Medulla oblongata (tissue), 1 donor: ENCODE measurements around the gene MPP7.
A peak's percentile ranks its signal among the peaks of the same experiment; 100 is the strongest.

Experiments
- DNase-seq: peaks from one replicate; pipeline ENCODE4 v3.0.0-alpha.2; 2015; ENCODE audit errors: extremely low spot score

Gene MPP7

DNA sequence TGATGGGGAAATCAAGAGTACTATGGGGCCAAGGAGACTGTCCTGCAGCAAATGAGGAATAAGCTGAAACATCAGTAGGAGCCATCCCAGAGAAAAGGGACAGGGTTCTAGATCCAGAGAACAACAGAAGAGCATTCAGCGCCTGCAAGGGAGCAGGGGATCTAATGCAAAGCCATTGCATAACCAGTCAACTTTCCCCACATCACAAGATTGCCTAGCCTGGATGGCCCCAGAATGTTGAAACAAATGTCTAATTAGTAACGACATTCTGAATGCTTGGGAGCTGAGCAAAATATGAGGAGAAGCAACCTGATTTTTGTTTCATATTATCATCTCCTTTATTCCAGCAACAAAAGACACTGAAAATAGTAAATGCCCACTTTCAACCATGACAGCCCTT is 2.7 kb upstream of the MPP7 start:
- DNase-seq = no peak

DNA sequence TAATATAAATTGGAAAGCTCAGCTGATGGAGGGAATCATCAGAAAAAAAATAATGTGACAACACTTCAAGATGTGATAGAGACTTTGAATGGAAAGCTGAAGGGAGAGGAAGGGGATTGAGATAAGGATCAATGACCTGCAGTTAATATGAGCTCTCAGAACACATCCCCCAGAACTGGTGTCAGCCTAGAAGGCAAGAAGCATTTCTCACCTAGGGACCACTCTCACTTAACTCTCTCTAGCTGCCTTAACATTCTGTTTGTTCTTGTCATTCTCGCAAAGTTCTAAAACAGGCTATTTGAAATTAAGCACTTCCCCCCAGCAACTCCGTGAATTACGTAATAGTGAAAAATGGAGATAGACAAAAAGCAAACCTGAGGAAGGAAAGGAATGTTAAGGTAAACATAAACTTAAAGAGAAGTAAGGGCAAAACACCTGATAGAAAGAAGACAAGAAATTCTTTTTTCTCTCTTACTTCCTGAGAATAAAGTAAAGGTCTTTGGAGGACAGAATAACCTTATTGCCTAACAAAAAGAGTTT is 1.2 kb upstream of the MPP7 start:
- no peak for DNase-seq

DNA sequence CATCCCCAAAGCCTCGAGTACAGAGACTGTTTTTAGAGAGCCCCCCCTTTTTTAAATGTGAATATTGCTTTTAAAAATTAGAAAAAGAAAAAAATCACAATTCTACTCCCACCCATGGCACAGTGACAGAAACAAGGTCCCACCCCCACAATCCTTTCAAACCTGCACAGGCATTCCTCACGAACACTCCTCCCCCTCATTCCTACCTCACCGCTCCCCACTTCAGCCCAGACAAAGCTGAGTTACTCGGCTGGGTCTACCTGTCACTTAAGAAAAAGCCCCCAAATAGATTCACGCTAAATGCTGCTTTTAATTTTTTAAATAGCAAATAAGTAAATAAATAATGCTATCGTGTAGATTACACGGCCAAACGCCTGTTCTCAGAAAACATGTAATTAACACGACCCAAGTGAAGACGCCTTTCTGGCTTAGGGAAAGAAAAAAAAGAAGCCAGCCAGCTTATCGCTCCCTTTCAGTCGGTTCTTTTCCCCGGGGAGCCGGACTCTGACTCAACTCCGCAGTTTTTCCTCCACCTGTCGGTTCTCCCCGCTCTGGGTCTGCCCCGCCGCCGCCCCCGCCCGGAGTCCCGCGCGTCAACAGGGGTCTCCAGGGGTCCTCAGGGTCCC is 739 bp downstream of the MPP7 start:
- DNase-seq = peak; percentile 28

DNA sequence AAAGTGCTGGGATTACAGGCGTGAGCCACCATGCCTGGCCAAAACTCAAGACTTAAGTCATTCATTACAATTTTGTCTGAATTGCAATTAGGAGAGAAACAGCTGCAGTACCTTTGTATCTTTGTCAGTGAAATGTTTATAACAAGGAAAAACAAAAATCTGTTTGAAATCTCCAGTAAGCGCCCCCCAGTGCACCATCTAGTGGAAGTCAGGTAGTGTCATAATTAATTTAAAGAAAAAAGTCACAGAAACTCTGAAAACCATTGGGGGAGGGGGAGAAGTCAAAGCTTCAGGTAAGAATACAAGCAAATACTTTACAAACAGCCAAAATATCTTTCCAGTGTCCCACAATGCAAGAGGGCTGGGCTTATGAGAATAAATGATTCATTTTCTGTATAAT is 2.8 kb downstream of the MPP7 start:
- DNase-seq = no peak

DNA sequence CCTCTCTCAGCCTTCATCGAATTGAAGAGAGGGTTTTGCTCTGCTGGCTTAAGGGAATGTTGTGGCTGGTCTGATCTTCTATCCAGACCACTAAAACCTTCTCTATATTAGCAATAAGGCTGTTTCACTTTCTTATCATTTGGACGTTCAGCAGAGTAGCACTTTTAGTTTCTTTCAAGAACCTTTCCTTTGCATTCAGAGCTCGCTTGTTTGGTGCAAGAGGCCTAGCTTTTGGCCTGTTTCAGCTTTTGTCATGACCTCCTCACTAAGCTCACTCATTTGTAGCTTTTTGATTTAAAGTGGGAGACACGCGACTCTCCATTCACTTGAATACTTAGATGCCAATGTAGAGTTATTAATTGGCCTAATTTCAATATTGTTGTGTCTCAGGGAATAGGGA is 3.9 kb downstream of the MPP7 start:
- DNase-seq = no peak

DNA sequence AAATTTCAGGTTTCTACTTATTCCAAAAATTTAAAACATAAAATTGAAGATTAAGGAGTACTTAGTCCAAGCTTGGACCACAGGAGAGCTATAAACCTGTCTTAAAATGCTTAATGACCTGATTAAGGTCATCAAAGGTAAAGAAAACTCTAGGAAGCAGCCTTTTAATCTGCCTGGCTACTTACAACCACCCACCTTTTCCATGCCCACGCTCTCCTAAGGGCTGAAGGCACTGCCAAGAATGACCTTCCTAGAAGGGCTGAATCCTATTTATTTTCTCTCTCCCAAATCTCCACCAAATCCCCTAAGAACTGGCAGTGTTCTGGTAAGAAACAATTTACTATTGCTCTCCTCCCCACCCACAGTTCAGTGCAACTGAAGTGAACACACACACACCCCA is 6.8 kb downstream of the MPP7 start:
- DNase-seq = no peak

DNA sequence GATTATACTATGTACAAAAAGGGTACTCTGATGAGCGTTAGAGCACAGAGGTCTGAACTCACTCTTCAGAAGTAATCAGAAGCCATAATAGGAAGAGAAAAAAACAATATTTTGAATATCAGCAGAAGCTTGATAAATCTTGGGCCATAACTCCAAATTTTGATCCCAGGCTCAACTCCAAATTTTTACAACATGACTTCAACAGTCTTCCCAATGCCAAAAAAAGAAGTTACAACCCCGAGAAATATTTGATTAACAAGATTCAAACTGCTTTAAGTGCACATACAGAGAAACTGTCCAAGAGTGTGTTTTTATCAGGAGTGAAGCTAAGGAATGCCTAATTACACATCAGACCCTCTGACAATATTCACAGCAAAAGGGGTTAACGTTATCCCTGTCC is 7.5 kb downstream of the MPP7 start:
- no peak for DNase-seq

DNA sequence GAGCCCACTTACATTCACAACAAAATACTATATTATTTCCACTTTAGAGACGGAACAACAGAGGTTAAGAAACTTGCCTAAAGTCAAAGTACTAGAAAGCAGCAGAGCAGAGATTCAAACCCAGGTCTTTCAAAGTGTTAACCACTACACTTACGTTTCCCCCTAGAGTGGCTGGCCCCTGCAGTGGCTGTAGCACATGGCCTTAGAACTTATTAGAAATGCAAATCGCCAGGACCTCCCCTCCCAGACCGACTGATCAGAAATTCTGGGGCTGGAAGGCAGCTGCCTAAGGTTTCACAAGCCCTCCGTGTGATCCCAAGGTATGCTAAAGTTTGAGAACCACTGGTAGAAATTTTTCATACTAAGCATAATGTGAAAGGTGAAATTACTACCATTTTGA is 8.1 kb downstream of the MPP7 start:
- DNase-seq = no peak

DNA sequence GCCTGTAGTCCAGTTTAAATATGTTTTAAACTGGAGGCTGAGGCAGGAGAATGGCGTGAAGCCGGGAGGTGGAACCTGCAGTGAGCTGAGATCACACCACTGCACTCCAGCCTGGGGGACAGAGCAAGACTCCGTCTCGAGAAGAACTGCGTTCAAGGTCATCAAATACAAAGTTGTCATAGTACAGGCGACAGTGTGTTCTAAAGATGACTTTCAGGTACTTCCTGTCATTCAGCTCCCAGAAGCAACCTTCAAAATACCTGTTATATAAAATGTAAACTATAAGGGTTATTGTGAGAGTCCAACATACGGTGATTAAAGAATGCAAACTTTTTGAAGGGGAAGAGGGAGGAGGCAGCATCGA is 8.7 kb downstream of the MPP7 start:
- no peak for DNase-seq

DNA sequence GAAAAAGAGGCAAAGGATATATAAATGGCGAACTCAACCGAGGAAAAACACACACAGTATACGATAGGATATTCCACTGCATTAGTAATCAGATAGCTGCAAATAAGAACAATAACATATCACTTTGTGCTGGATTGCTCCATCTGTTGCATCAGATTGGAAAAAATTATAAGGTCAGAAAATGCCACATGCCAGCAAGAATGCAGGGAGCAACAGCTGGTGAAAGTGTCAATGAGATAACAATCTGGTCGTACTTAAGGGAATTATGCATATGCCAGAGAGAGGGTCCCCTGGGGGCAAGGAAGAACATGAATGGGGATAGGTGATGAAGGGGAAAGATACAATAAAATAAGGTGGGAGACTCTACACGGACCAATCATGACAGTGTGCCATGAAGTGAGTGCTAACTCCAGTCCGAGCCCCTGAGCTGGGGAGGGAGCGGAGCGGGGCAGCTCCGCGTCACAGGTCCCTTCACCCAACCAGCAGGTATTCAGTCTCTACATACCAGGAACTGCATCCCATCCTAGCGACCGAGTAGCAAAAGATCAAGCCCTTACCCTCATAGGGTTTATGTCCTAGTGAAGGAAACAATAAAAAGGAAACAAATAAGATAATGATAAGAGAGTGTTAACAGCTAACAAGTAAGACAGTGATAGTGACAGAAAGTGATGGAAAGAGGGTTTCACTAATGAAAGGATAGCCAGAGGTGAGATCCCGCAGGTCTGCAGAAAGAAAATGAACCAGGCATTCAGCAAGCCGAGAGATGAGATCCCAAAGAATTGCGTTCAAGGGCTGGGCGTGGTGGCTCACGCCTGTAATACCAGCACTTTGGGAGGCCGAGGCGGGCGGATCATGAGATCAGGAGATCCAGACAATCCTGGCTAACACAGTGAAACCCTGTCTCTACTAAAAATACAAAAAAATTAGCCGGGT is 9.4 kb downstream of the MPP7 start:
- DNase-seq = no peak

DNA sequence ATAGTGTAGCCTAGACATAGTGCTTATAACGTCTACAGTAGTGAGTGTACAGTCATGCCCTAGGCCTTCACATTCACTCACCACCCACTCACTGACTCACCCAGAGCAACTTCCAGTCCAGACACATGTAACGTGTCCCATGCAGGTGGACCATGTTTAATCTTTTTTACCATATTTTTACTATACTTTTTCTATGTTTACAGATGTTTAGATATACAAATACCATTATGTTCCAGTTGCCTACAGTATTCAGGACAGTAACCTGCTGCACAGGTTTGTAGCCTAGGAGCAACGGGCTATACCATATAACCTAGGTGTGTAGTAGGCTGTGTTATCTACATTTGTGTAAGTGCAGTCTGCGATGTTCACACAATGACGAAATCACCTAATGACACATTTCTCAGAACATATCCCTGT is 11.0 kb downstream of the MPP7 start:
- no peak for DNase-seq

DNA sequence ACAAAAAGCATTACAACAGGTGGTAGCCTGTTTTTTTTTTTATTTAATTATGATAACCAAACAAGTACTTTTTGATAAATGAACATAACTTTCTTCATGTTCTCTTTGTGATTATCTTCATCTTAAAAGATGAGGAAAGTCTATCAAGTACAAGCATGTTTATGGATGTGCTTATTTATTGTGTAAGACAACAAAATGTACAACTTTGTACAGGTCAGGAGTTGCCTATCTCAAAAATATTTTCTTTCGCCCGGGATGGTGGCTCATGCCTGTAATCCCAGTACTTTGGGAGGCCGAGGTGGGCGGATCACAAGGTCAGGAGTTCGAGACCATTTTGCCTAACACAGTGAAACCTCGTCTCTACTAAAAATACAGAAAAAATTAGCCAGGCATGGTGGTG is 17.0 kb downstream of the MPP7 start:
- DNase-seq = no peak

DNA sequence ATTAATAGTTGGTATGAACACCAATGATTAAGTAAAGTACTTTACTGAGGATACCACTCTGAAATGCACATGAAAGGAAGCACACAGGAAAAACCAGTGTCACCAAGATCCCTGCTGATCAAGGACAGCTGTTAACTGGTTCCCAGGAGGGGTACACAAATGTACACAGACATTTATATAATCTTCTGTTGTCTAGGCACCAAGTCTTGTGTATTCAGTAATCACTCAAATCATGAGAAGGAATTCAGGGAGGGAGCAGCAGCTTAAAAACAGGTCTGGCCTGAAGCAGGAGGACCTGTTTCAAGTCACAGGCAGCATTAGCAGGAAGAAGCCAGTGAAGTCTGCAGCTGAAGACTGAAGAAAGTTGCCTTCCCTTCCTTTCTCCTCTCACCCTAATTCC is 18.7 kb downstream of the MPP7 start:
- DNase-seq = no peak

DNA sequence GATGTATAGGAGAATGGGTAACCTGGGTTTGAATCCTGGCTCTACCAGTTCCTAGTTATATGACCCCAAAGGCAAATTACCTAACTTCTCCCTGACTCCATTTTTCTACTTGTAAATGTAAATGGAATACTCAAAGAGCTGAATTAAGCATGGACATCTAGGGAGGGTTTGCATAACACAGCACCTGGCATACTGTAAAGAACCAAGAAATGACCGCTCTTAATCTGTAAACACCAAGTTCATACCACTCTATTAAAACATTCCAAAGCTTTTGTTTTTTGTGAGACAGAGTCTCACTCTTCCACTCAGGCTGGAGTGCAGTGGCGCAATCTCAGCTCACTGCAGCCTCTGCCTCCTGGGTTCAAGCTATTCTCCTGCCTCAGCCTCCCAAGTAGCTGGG is 19.6 kb downstream of the MPP7 start:
- DNase-seq = no peak

DNA sequence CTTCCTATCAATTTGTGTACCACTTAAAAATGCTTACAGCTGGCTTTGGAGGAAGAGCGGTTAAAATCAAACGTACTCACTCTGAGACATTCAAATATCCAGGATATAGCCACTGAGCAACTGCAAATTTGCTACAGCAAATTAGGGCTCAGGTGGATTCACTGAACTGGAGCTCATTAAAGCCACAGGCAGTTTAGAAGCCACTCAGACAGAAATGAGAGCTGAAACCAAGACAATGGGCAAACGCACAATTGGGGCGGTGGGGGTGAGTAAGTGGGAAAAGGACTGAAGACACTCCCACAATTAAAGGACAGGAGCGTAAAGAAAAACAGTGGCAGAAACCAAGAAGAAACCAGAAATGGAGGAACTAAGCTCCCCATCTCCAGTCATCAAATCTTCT is 20.5 kb downstream of the MPP7 start:
- no peak for DNase-seq

DNA sequence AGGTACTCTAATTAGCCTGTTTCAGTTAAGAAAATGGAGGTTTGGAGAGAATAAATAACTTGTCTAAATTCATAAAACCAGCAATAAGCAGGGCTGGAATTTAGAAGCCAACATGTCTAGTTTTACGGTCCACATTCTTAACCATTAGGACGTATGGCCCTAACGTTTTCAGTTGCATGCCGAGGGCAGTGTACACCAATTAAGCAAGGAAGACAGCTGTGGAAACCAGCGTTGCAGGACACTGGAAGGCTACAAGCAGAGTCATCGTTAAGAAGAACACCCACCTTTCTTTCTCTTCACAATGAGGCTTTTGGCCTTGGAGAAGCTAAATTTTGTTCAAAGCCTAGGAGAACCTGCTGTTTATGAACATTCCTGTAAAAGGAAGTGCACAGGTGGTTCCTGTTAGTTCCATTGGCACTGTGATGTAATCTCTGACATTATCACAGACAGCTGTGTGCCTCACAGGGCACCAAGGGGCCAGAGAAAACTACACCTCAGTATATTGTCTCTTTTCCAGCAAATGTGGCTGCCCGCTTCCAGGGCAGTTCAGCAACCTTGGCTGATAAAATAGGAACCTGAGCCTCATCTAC is 21.0 kb downstream of the MPP7 start:
- DNase-seq = no peak

DNA sequence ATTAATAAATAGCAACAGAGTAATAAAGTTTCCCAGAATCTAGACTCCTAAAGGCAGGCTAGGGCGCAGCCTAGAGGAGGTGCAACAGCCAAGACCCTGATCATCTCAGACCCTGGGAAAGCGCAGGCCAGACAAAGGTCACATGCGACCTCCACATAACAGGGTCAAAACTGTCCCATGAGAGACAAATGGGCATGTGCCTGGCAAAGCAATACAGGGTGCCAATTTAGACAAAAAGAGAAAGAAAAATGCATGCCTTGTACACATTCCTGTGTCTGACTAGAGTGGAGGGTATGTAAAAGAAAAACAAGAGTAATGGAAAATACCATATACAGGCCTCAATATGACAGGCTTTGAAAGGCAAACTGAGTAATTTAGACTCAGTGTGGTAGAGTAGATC is 22.2 kb downstream of the MPP7 start:
- no peak for DNase-seq

DNA sequence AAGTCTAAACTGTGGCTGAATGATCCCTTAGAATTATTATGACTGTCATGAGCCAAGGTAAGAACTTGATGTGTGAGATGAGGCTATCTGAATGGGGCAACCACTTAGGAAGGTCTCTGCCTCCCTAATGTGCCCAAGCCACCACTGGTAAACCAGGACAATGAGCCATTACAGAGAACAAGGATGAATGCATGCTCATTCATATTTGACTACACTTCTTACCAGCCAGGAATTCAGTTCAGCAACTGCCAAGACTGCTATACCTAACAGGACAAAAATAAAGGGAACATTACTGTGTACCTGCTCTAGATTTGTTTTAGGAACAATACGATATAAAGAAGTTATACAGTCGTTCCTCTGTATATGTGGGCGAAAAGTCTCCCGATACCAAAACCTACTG is 23.0 kb downstream of the MPP7 start:
- DNase-seq = no peak

DNA sequence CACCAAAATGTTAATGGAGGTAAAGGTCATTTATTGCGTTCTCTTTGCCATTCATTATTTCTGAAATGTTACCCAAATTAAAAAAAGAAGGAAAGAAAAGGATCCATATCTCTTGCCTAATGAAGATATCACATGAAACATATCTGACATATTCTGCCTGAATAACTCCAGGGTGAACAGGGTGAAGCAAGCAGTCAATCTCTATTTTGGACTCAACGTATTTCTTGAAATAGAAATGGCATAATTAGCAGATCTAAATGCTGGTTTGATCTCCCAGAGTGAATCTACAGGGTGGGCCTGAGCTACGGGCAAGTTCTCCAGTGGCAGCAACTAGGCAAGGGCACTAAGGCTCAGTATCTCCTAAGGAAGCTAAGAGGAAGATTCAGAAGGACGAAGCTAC is 24.0 kb downstream of the MPP7 start:
- DNase-seq = no peak

DNA sequence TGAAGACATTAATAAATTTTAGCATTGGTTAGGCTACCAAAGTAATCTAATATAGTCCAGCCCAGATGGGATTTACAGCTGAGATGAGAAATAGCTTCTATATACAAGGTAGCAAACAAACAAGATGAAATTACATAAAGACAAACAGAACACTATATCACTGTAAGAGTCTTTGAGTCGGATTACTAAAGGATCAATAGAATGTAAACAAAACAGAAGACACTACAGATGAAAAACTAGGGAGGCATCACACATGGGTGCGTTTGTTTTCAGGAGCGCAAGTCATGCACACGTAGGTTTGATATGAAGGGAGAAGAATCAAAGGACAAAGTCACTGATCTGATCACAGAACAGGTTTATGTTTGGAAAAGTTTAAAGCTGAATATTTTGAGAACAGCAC is 26.5 kb downstream of the MPP7 start:
- no peak for DNase-seq

DNA sequence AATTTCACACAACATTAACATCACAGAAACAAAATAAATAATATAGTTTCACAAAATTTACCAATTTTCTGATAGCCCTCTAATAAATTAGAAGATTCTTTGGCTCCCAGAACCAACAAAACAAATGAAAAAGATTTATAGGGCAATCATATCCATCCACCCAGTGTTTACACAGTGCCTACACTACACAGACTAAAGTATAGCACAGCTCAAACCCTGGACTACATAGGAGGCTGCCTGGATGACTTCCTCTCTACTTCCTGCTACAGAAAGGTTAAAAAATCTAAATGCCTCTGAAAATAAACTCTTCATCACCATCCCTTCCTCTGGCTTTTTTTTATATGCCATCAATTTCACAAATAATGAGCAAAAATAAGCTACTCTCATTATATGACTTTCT is 28.4 kb downstream of the MPP7 start:
- DNase-seq = no peak

DNA sequence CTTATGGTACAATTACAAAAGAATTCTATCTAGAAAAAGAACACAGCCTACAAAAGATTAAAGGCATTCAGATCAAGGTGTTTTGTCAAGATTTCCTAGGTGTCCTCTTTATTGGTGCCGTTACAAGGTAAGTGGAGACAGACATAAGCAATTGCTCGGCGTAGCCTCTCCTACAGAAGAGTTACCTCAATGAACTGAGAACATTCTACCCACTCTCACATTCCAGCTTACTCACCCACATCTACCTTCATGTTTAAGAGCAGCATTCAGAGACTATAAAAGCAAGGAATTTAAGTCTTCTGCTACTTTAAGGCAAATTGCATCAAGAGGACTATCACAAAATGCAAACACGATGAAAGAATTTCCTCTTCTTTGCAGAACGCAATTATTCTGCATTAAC is 29.5 kb downstream of the MPP7 start:
- DNase-seq = no peak
